Fibroblast of skin of right quadriceps (primary cell): ENCODE measurements around the gene DPP10.
"Not testable (repeated sequence)": the region's sequence is repeated elsewhere in the genome, so short reads cannot be mapped to it uniquely, and the experiment has no call there.

Experiments used
- DNase-seq: peaks from one replicate; pipeline ENCODE4 v3.0.0-alpha.2; 2013

Gene DPP10

GRCh38 chr2:114843963-114844362 is 401.5 kb downstream of the DPP10 start:
- no peak for DNase-seq

GRCh38 chr2:114857196-114857595 is 414.8 kb downstream of the DPP10 start:
- no peak for DNase-seq

GRCh38 chr2:114859726-114860510 is 417.5 kb downstream of the DPP10 start:
- DNase-seq: no peak

DNA sequence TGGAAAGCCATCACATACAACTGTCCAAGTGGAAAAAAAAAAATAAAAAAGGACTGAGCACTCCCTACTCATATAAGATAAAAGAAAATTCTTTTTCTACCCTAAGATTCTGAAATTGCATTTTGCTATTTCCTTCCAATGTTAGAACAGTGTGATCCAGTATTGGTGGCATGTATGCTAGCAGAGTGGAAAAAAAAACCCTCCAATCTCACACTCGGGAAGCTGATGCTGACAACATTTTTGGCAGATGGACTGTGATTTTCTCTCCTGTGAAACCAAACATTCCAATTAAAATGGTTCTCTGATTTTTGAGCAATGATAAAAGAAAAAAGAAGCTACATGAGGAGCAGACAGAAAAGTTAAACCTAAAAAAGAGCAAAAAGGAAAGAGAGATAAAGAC is 419.8 kb downstream of the DPP10 start:
- DNase-seq: no peak

DNA sequence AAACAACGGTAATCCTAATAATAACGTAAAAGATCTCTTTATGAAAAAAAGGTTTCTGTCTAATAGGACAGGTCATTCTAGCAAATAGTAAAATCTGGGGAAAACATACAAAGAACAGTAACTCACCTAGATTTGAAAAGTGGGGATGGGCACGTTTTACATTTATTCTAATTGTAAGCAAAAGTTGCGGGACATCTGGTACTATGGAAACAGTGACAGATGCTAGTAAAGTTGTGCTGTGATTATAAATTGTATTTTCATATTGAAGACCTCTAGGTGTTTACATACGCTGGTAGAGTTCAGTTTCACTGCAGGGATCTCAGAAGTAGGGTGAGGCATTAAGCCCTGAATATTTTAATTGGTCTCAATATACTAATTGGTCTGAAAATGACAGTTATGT is 422.5 kb downstream of the DPP10 start:
- no peak for DNase-seq

- no peak for DNase-seq
These were observed 437.6 kb downstream of the DPP10 start for GRCh38 chr2:114880046-114880445.

DNA sequence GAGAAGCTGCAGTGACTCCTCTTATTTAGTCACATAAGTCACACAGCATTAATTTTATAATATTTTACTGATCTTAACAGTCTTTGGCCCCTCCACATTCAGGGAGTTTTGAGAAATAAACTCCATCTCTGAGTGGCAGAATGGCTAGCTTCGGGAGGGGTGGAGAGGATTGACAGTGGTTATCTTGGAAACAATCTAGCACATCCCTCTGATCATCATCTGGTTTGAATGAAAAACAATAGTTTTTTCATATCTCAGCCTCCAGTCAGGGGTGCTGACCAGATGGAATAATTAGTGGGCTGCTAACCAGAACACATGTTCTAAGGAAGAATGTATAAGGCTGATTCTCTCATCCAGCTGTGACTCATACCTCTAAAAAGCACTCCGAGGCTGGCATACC is 477.5 kb downstream of the DPP10 start:
- DNase-seq: no peak

- DNase-seq: no peak
These were observed 479.6 kb downstream of the DPP10 start for GRCh38 chr2:114922076-114922475.

DNA sequence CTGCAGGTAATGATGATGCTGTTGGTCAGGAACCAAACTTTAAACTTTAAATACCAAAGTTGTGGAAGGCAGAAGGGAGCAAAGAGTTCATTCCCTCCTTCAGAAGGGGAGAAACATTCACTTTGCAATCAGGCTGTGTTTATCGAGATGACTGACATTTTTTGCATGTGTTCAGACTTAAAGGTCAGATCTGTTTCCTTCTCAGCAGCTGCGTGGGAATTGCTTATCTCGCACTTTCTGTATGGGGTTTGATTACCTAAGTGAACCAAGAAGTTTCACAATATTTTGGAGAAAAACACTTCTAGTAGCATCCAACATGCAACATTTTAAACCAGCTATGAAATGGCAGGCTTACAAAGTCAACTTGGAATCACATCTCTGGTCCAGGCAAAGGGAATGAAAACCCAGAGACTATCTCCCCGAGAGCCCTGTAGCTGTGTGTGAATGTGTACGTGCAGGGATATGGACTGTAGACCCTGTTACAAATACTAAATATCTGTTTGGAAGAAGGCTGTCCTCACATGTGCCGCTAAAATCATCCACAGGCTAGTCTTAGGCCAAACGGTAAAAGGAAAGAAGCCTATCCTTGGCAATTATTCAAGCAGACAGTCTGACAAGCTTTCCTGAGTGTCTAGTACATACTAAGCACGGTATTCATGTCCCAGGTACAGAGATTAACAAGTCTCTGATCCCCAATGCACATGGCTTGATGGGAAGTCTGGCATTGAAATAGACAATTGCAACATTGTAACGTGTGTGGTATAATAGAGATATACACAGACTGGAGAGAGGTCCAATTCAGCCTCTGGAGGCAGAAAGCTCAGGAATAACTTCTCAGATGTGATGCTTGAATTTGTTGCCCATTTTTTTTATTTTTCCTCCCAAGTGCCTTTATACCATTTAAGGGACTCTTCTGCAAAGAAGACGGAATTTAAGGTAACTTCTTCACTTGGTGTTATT is 483.1 kb downstream of the DPP10 start:
- no peak for DNase-seq

- no peak for DNase-seq
These were observed 483.9 kb downstream of the DPP10 start for GRCh38 chr2:114926303-114926702.

GRCh38 chr2:114929225-114929624 is 486.8 kb downstream of the DPP10 start:
- DNase-seq: no peak

GRCh38 chr2:114933671-114934241 is 491.3 kb downstream of the DPP10 start:
- DNase-seq: no peak

DNA sequence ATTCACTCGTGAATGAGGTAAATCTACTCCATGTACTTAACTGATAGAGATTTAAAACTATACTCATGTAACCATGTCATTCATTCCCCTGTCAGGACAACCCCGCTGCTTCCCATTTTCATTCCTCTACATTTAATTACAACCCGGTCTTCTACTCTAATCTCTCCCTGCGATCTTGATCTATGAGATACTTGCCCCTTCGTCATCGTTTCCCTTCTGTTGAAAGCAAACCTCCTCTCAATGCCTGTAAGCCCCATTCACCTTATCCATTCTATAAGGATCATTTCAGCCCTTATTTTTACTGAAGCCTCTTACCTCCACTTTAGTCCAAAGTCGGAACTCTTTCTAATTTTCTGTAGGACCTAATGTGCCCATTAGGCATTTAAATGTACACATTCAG is 492.6 kb downstream of the DPP10 start:
- no peak for DNase-seq

DNA sequence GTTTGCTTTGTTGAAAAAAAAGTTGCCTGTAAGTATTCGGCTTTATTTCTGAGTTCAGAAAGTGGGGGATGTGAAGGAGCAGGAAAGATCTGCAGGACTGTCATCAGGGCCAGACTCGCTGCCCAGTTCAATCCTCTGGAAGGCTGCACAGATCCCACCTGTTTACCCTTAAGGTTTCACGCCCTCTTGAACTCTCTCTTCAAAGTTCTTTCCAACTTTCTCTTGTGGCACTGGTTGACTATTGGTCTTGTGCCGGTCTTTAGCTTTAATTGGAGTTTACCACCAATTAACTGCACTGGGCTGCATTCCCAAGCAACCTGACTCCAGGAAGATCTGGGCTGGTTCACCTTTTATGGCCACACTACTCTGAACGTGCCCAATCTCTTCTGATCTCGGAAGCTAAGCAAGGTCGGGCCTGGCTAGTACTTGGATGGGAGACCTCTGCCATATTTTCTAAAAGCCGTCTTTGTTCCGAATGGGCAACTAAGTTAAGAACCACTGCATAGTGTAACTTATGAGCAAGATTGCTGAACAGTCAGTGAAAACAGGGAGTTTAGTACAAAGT is 495.0 kb downstream of the DPP10 start:
- DNase-seq: no peak

GRCh38 chr2:114940785-114941458 is 498.5 kb downstream of the DPP10 start:
- no peak for DNase-seq

DNA sequence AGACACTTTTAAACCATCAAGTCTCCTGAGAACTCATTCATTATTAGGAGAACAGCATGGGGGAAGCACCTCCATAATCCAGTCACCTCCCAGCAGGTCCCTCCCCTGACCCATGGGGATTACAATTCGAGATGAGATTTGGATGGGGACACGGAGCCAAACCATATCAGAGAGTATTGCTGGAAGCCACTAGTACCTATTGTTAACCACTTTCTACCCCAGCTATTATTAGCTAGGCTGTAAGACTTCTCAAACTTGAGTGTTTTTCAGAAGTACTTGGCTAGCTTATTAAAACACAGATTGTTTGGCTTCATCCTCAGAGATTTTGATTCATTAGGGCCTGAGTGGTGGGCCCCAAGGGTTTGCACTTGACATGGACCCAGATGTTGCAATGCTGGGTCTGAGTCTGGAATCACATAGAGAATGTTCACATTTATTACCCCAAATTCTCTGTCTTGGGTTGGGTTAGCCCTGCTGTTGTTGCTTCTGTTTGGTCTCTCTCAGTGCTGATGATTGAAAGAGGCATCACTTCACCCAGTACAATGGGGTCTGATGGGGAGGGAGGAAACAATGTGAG is 506.9 kb downstream of the DPP10 start:
- DNase-seq: no peak

GRCh38 chr2:114960389-114960788 is 517.9 kb downstream of the DPP10 start:
- DNase-seq: no peak

DNA sequence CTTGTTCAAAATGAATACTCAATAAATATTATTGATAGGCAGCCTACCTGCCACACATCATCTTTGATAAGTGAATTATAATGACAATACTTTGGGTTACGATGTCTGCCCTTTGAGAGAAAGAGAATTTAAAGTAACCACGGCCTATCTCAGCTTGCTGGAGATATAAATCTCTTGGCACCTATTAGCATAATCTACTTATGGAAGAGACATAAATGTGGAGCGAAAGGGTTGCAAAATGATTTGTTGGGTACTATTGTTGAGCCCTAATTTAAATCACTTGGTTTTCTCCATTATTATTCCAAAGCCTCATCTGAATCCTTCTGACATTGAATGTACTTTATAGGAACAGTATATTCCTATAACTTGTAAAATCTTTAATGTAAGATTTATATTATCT is 520.1 kb downstream of the DPP10 start:
- no peak for DNase-seq

DNA sequence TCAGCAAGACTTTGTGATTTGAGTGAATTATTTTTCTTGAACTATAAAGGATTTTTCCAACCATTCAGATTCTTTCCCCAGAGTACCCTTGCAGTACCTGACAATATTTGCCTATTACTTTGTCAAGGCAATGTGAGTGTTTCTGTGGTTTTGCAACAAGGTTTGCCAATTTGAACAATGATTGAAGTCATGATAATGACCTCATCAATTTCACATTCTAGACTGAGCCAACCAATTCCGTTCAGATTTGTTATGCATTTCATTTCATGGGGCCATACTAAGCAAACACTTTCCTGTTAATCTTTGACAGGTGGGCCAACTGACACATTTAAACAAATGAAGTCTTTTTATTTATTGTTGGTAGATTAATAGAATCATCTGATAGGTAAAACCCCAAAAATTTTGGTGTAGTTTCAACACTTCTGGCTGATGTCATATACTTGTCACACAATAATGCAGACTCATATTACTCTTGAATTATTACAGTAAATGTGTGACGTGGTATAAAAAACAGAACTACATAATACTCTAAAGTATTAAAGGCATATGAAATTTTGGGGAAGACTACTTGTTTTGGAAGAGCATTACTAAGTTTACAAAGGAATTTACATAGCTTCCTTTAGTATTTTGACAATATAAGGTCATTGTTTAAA is 526.4 kb downstream of the DPP10 start:
- no peak for DNase-seq

DNA sequence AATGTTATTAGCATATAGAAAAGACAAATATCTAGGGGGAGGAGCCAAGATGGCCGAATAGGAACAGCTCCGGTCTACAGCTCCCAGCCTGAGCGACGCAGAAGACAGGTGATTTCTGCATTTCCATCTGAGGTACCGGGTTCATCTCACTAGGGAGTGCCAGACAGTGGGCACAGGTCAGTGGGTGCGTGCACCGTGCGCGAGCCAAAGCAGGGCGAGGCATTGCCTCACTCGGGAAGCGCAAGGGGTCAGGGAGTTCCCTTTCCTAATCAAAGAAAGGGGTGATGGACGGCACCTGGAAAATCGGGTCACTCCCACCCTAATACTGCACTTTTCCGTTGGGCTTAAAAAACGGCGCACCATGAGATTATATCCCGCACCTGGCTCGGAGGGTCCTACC is 561.9 kb downstream of the DPP10 start:
- DNase-seq: not testable (repeated sequence)

- no peak for DNase-seq
These were observed 569.3 kb downstream of the DPP10 start for GRCh38 chr2:115011721-115012120.

DNA sequence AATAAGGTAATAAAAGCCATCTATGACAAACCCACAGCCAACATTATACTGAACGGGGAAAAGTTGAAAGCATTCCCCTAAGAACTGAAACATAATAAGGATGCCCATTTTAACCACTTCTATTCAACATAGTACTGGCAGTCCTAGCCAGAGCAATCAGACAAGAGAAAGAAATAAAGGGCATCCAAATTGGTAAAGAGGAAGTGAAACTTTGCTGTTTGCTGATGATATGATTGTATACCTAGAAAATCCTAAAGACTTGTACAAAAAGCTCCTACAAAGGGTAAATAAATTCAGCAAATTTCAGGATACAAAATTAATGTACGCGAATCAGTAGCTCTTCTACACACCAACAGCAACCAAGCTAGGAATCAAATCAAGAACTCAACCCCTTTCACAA is 579.6 kb downstream of the DPP10 start:
- not testable (repeated sequence) for DNase-seq
